HG02981 (cell line): ENCODE data around the gene RSPH6A.
"Not testable (repeated sequence)": the region's sequence is repeated elsewhere in the genome, so short reads cannot be mapped to it uniquely, and the experiment has no call there.

Experiments used
- ATAC-seq: cut with Tn5 transposase; IDR thresholded peaks from one replicate; pipeline ENCODE4 v1.9.1; 2021; ENCODE audit warnings: mild to moderate bottlenecking, moderate library complexity; ENCODE audit not compliant: unreplicated experiment

Gene RSPH6A

DNA sequence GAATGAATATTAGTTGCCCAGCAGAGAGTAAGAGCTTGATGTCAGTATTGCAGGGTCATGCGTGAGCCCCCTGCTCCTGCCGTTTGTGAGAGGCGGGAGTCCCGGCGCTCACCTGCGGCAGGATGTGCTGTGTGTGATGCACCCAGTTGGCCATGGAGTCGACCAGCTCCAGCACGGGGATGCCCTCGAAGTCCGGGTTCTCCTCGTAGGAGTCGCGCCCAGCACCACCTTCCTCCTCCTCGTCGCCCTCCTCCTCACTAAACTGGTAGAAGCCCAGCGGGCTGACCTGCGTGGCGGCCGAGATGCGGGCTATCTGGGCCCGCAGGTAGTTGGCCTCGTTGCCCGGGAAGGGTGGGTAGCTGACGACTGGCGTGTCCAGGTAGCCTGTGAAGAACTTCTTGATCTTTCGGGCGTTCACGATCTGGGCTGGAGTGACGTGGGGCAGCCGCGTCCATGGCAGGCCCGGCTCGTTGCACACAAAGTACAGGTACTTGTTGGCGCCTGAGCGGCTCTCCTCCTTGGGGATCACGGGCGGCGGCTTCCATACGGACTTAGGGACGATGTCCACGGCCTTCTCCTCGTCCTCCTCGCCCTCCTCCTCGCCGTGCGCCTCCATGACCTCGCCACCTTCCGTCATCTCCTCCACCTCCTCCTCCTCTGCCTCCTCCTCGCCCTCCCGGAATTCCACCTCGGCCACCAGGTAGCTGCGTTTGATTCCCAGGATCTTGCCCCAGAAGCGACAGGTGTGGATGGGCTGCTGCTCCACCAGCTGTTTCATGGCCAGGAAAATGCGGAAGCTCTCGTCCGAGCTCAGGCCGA, 10.8 kb downstream of the RSPH6A start:
- ATAC-seq = no peak

DNA sequence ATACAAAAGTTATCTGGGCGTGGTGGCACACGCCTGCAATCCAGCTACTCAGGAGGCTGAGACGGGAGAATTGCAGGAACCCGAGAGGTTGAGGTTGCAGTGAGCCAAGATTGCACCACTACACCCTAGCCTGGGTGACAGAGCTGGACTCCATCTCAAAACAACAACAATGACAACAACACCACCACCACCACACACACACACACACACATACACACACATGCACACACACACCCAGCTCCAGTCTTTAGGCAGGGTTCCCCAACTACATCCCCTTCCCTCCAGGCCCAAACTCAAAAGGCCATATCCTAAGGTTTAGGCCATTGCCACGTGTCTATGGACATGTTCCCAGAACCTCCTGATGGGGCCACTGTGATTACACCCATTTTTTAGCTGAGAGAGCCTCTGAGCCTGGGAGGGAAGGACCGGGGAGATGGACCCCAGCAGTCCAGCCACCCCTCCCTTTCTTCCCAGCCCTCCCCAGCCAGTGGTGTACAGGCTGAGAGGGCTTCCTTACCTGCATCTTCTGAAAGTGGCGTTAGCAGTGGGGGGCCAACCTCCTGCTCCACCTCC, 13.4 kb downstream of the RSPH6A start:
- no peak for ATAC-seq

DNA sequence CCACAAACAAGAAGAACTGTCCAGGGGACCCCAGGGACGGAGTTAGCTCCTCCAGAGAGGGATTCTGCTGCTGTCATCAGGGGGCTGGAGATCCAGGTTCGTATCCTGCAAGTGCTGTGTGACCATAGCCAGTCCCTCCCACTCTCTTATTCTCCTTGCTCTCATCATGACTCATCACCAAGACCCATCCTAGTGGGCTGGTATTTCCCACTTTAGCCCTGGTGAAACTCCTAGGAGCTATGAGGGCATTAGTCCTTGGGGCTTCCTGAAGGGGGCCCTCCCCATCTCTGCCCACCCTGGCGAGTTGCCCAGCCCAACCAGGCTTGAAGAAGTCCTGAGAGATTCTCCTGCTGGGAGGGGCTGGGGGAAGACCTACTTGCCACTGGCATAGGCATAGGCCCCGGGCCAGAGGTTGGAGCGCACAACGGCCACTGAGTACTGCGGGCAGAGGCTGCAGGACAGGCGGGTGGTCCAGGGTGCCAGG, 15.0 kb downstream of the RSPH6A start:
- no peak for ATAC-seq

DNA sequence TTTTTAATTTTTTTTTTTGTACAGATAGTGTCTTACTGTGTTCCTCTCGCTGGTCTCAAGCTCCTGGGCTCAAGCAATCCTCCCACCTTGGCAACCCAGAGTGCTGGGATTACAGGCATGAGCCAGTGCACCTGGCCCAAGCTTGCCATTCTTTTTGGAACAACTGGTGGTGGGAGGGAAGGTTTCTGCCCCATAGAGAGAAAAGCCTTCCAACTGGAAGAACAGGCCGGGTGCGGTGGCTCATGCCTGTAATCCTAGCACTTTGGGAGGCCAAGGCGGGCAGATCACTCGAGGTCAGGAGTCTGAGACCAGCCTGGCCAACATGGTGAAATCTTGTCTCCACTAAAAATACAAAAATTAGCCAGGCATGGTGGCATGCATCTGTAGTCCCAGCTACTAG, 15.6 kb downstream of the RSPH6A start:
- not testable (repeated sequence) for ATAC-seq

DNA sequence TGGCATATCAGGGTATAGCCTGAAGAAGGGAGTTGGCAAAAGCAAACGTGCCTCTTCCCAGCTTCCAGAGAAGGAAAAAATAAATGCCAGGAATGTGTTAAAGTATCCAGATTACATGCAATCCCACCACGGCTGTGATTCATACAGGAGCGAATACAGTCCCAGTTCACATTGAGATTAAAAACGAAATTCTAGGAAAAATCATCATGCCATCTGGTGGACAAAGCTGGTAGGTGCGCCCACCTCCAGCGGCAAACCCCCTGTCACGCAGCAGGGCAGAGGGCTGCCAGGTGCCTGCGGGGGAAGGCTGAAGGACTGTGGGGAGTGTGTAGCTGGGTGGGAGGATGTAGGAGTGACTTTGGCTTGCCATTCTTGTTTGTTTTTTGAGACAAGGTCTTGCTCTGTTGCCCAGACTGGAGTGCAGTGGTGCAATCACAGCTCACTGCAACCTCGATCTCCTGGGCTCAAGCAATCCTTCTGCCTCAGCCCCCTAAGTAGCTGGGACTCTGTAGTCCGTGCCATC, 16.1 kb downstream of the RSPH6A start:
- no peak for ATAC-seq

DNA sequence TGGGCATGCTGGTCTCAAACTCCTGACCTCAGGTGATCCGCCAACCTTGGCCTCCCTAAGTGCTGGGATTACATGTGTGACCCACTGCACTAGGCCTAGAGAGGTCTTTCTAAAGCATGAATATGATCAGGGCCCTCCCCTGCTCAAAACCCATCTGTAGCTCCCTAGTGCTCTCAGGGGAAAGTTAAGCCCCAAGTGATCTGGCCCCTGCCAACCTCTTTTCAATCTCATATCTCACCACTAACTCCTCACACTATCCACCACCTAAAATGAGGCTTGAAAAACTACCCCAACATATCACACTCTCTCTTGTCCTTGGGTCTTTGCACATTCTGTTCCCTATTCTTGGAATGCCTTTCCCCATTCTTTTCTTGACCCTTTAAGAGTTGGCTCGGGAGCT, 20.5 kb downstream of the RSPH6A start:
- ATAC-seq = no peak

DNA sequence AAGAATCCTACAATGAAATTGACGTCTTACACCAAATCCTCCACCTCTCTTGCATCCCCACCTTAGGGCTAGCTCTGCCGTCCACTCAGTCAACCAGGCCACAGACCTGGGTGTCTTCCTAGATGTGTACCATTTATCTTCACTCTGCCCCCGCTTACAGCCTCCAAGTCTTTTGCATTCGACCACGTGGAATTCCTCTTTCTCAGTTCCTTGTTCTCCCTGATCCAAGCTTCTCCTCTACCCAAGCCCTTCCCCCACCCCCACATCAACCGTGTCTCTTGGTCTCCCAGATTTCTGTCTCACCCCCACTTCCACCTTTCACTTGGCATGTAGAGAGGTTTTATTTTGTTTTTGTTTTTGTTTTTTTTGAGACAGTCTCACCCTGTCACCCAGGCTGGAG, 21.2 kb downstream of the RSPH6A start:
- no peak for ATAC-seq

DNA sequence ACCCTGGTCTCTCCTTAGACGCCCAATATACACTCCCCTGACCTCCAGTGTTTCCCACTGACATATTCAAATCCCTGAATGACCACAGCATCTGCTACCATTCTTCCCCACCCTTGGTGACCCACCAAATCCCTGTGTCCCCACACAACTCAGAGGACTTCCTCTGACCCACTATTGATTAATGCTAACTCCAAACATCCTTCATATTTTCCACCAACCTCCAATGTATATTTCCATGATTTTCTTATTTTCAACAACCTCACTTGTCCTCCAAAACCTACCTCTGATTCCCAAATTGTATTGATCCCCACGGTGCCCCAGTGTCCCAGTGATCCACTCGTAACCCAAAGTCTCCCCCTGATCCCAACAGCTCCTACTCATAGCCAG, 21.9 kb downstream of the RSPH6A start:
- ATAC-seq = no peak

DNA sequence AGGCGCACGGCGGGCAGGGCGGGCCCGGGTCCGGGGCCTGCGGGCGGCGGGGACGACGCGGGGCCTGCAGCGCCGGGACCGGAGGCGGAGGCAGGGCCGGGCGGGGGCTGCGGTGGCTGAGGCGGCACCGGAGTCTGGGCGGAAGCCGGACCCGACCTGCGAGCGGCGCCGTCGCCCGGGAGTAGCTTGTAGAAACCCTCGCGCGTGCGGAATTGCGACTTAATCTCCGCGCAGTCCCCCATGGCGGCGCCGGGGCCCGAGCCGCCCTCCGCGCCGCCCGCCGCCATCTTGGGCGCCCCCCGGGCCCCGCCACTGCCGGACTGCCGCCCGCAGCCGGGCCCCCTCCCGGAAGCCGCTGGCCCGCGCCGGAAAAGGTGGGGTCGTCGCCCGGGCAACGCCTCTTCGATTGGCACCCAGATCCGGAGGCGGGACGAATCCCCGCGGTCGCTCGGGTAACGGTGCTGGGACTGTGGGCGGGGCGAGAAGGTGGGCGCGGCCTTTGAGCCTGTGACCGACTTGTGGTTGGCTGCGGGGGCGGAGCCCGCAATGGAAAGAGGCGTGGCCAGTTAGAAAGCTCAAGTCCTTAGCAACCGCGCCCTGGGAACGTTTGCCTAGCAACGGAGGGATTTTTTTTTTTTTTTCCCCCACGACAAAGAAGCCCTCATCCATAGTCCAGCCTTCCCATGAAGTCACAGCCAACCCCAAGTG, 22.5 kb downstream of the RSPH6A start, which contains the start of gene DMWD:
Gene DMWD, minus strand, starts transcription at position 376 of the 708 bp plus-strand sequence. Its CDS starts 89 bp downstream, at position 287.
- ATAC-seq = peak; percentile 80

DNA sequence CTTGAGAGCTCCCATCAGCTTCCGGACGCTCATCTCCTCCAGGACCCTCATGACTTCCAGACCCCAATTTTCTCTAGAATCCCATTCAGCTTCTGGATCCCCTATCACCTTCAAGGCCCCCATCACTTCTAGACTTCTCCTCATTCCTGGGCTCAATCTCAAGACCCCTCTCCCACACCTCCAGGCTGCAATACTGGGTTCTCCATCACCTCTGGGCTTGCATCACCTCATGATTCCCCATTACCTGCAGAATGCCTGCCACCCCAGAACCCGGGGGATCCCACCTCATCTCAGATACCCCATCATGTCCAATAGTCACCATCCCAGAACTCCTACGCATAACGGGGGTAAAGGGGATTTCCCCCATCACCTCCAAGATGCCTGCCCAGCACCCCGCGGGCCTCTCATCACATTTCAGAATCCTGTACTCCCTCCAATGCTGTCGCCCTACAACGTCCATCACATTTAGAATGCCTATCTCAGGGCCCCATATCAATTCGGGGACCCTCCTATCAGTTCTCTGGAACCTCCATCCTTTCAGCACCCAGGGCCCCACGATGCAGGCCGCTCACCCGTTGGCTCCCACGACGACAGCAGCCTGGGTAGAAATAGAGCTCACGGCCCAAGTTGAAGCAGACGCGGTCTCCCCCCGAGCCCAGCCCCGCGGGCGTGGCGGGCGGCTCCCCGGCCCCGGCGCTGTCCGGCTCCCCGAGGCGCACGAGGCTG, 23.2 kb downstream of the RSPH6A start:
- ATAC-seq = no peak

DNA sequence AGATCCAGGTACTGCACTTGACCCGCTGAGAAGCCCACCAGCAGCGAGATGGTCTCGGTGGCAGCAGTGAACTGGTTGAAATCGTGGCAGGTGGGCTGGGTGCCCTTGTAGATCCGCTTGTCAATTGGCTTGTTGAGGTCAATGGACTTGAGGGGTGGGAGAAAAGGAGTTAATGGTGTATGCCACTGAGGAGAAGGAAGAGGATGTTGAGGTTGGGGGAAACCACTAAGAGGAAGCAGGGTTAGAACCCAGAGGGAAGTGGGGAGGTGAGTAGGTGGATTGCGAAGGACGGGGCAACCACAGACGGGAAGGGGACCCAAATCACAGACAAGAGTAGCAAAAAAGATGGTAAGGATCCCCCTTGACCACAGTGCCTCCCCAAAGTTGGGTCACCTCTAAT, 24.2 kb downstream of the RSPH6A start:
- ATAC-seq = no peak

DNA sequence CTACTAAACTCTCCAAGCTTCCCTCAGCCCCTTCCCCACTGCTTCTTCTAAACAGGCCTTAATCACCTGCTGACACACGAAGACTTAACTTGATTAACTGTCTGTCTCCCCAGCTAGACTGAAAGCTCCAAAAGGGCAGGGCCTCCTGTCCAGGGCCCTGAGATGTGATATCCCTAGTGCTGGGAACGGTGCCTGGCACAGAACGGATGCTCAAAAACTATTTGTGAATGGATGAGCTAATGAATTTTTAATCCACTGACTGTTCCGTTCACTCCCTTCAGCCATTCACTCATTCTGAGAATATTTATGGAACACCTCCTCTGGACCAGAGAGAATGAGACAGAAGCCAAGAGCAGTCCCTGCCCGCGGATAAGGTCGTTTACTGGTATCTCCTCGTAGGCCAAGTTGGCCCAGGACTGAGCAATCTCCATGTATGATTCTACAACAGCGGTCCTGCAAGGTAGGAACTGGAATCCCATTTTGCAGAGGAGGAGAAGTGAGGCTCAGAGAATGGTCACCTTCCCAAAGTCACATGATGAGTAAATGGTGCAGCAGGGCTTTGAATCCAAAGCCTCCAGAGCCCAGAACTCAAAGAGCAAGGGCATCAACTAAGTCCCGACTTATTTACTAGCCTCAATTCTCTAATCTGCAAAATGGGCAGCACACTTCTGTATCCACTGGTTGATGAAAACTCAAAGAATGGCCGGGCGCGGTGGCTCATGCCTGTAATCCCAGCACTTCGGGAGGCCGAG, 25.9 kb downstream of the RSPH6A start:
- no peak for ATAC-seq

DNA sequence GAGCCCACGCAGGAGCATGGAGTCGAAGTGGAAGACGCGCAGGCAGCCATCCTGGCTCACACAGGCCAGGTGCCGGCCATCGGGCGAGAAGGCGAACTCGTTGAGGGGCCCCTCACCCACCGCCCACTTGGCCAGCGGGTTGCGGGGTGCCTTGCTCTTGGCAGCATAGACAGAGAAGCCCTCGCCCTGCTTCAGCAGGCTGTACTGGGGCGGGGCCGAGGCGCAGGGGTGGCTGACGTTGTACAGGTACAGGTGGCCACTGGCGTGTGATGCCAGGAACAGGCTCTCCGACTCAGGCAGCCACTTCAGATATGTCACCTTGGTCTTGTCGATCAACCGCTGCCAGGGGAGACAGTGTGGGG, 28.6 kb downstream of the RSPH6A start:
- no peak for ATAC-seq

DNA sequence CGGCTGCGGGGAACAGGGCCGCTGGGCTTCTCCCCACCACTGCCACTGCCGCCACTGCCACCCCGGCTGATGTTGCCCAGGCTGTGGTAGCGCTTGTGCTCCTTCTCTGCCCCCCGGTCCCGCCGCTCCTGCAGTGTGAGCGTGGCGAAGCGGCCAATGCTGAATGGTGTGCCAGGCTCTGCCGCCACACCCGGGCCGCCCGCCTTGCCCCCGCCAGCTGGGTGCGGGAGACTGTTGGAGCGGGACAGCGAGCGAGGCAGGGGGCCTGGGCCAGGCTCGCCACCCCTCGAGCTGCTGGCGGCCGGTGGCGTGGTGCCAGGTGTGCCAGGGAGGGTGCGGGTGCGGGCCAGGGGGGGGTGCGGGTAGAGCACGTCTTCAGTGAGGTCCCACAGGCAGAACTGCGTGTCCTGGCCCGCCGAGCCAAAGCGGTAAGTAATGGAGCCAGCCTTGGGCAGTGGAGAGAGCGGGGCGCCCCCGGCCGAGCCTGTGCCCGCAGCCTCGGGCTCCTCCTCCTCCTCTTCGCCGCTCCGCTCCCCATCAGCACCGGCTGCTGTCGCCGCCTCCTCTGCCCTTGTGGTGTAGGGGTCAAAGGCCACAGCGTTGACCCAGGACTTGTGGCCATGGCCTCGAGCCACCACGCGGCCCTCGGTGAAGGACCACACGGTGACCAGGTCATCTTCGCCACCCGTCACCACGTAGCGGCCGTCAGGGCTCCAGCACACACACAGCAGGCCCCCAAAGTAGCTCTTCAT, 29.2 kb downstream of the RSPH6A start:
- no peak for ATAC-seq

DNA sequence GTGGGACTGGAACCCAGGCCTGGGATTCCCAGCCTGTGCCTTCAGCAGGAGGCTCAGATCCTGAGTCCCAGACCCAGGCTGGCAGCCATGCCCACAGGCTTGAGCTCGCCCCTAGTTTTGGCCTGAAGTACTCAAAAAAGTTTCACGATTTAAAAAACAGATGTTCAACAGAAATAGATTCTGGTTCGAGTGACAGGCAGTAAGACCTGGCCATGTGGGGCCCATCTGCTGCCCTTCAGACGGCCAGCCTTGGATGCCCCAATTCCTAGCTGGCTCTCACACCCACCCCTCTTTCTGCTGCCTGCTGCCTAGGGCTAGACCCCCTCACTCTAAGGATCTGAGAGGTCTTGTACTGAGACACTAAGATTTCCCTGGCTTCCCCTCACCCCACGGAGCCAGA, 30.0 kb downstream of the RSPH6A start:
- ATAC-seq = no peak

DNA sequence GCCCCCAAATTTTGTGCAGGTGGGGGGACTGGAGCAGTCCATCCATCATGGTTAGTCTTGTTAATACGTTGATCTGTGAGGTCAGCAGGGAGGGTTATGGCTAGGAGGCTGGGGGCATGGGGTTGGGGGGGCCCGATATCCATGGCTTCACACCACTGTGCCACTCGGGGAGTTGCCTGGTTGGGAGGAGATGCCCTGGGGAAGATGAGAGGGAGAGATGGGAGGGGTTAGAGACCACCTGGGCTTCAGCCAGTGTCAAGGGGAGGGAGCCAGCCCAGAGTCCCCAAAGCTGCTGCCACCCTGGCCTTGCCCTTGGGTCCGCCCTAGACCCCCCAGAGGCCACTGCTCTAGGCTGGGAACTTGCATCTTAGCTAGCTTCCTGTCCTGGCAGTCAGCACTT, 31.0 kb downstream of the RSPH6A start:
- ATAC-seq = no peak

DNA sequence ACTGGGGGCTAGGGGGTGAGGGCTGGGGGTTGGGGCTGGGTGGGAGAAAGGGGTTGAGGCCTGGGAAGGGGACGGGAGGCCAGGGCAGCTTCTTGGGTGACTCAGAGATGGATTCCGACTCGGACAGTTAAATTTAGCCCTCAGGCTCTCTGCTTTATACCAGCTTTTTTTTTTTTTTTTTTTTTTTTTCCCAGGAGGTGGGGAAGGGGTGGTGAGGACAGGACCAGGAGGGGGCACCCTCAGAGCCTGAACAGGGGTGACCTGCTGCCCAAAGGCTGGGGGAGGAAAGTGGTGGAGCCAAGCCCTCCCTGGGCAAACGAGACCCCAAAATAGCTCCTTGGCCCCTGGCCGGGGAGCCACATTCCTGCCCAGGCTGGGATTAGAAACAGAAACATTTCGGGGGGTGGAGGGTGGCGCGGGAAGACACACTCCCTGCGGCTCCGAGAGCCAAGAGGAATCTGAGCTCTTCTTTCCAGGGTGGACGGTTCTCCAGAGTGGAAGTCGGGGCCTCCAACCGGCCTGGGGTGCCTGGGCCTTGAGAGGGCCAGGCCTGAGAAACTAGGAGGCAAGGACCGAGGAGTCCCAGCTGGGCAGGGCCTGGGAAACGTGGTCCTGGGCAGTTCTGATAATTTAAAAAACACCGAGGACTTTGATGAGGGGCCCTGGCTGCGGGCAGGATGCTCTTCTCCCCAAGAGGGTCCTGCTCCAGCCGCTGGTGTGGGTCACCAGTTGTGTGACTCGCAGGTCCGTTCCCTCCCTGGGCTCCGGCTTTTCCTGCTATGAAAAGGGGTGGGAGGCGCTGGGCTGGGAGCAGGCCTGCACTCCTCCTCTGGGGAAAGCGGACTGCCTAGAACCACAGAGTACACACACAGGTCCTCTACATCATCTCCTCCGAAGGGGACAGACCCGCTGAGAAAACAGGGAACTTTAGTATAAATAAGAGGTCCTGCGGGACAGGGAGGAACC, 32.0 kb downstream of the RSPH6A start:
- no peak for ATAC-seq

DNA sequence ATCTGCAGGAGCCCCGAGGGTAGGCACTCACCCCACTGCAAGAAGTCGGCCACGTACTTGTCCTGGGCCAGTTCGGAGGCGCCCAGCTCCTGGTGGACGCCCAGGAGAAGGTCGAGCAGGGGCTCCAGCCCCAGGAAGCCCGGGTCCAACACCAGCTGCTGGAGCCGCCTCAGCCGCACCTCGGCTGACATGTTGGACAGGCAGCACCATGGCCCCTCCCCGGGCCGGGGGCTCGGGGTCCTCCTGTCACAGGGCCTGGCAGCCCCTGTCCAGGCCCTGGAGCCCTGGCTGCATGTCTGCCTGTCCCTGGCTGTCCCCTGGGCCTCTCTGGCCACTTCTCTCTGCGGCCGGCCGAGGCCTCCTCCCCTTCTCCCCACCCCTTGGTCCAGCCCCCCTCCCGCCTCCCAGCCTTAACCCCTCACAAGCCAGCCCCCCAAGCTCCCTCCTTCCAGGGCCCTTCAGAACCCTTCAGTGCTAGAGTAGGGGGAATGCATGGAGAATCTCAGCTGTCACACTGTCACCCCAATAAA, 32.9 kb downstream of the RSPH6A start, which contains the start of gene DMPK:
Gene DMPK, minus strand, starts transcription at position 329 of the 530 bp plus-strand sequence. Its CDS starts 138 bp downstream, at position 191.
- ATAC-seq = no peak
